ENCODE data around the gene SLC1A3. TPM values are rescaled to one million over a fixed set of nuclear protein-coding genes. Genes with fewer than 3 reads are reported as not detected.

Gene SLC1A3
- total RNA-seq, 3 donors from 2014 or later (not counting 1 experiment from before 2014, with no cell fraction given), result 1.1 TPM; not detected in 2

DNA sequence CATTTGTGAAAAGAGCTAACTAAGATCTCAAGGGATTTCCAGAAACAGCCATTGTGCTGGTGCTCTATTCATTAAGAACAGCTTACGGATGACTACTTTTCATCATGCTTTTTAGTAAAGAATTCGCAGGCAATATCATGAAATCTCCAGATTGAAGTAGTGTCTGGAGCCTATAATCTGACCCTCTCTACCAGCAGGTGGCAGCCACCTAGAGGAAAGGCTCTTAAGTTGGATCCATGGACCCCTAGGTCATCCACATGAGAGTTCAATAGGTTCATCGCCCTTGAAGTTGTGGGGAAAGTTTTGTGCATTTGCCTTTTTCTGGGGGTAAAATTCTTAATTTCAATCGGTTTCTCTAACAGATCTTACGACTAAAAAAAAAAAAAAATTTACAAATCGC lies 82.3 kb downstream of the SLC1A3 start:
- H3K27ac Mint-ChIP-seq, result no peak overlapping the region
- no peak for ATAC-seq
- H3K4me1 Mint-ChIP-seq, result peaks cover 10 to 23% of the 10 kb centered on the region in 2 donors
- peaks cover 6 to 7% of the 10 kb centered on the region in 2 donors for H3K27me3 Mint-ChIP-seq (ENCODE audit: low read depth in 2 of 2)
- no peaks in the 10 kb centered on the region for H3K9me3 ChIP-seq (ENCODE audit: control insufficient read depth, insufficient read depth, low read length)
- WGBS (ENCODE audit: insufficient coverage), result 89% methylated on average over 3 of the region's 6 CpGs
- H3K4me3 Mint-ChIP-seq, result no peak overlapping the region
- peaks cover 4% of the 10 kb centered on the region for H3K27me3 ChIP-seq (ENCODE audit: control insufficient read depth, insufficient read depth, low read length)
- H3K4me3 ChIP-seq (ENCODE audit: low read length), result no peak overlapping the region
- peak in 1 of 2 donors; percentile 22 for DNase-seq
- H3K27ac ChIP-seq (ENCODE audit: low read length), result no peak overlapping the region
- intact Hi-C loops (cut with micrococcal nuclease), result no loop called here
- no peaks in the 10 kb centered on the region for H3K36me3 Mint-ChIP-seq
- H3K9me3 Mint-ChIP-seq, result no peaks in the 10 kb centered on the region
- H3K36me3 ChIP-seq (ENCODE audit: control insufficient read depth, insufficient read depth, low read length), result no peaks in the 10 kb centered on the region
- TF ChIP-seq, protein P1, sequence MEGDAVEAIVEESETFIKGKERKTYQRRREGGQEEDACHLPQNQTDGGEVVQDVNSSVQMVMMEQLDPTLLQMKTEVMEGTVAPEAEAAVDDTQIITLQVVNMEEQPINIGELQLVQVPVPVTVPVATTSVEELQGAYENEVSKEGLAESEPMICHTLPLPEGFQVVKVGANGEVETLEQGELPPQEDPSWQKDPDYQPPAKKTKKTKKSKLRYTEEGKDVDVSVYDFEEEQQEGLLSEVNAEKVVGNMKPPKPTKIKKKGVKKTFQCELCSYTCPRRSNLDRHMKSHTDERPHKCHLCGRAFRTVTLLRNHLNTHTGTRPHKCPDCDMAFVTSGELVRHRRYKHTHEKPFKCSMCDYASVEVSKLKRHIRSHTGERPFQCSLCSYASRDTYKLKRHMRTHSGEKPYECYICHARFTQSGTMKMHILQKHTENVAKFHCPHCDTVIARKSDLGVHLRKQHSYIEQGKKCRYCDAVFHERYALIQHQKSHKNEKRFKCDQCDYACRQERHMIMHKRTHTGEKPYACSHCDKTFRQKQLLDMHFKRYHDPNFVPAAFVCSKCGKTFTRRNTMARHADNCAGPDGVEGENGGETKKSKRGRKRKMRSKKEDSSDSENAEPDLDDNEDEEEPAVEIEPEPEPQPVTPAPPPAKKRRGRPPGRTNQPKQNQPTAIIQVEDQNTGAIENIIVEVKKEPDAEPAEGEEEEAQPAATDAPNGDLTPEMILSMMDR (IDR thresholded peaks at IDR 0.05), result no peak
- peaks cover 20% of the 10 kb centered on the region for H3K4me1 ChIP-seq (ENCODE audit: control insufficient read depth, insufficient read depth, low read length)

DNA sequence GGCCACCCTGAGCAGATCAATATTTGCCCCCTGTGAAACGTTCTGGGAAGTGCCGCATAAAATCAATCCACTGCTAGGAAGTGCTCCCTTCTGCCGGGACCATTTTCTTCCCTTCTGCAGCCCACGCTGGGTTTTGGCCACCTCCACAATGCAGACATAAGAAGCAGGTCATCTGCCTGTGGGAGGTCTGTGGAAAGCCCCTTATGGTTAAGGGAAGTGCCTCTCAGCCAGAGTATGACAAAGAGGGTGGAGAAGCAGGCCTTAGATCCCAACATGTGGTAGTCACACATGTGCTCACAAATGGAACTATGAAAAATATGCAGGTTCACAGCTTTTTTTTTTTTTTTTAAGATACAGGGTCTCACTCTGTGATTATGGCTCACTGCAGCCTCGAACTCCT lies 82.8 kb downstream of the SLC1A3 start:
- intact Hi-C loops (cut with micrococcal nuclease), result no loop called here
- Mint-ChIP-seq H3K4me1 (peaks cover 10 to 23% of the 10 kb centered on the region in 2 donors), H3K36me3 (no peaks in the 10 kb centered on the region), H3K9me3 (no peaks in the 10 kb centered on the region), H3K27ac (no peak overlapping the region), H3K27me3 (ENCODE audit: low read depth in 2 of 2) (peaks cover 6 to 7% of the 10 kb centered on the region in 2 donors), H3K4me3 (peak overlapping the region; percentile 17)
- Histone ChIP-seq H3K4me1 (ENCODE audit: control insufficient read depth, insufficient read depth, low read length) (peaks cover 20% of the 10 kb centered on the region), H3K9me3 (ENCODE audit: control insufficient read depth, insufficient read depth, low read length) (no peaks in the 10 kb centered on the region), H3K36me3 (ENCODE audit: control insufficient read depth, insufficient read depth, low read length) (no peaks in the 10 kb centered on the region), H3K4me3 (ENCODE audit: low read length) (no peak overlapping the region), H3K27ac (ENCODE audit: low read length) (no peak overlapping the region), H3K27me3 (ENCODE audit: control insufficient read depth, insufficient read depth, low read length) (peaks cover 4% of the 10 kb centered on the region)
- TF ChIP-seq, protein P1 (IDR thresholded peaks at IDR 0.05), result no peak
- WGBS (ENCODE audit: insufficient coverage), result 86% methylated on average over 4 of the region's 5 CpGs
- ATAC-seq (no peak), DNase-seq (peak in 1 of 2 donors; percentile 13)

DNA sequence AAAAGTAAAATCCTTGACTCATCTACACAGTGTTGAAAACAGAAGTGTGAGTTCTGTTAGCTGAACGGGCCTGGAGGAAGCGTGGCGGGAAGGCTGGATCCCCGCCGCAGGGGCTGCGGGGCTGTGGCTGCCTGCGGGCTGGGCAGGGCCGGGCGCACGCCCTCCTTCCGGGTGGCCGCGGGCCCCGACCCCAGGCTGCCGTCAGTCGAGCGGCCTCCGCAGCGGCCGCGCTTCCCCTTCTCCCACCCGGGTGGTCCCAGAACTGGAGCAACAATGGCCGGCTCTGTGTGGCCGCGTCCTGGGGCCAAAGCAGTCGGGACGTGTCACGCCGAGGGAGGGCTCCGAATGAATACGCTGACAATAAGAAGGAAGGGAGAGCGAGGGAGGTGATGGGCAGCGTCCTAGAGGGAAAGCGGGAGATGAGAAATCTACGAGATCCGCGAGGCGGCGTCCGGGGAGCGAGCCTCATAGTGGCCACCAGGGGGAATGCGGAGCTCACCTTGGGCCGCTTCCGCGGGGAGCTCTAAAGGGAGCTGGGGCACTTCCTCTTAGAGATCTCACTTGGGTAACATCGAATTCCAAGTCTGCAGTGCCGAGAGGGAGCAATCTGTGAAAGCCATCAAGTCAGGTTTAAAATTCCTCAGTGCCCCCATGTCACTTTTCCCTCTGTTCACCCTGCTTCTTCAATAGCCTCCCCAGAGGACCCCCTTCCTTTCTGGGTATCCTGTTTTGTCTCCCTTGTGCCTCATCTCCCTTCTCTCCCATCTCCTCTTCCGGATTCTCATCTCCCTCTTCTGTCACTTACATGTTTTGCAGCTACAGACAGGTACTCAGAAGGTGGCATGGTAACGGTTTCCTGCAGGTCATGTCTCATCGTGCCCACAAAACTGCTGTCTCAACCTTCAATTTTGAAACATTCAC lies 83.9 kb downstream of the SLC1A3 start:
- peaks cover 20% of the 10 kb centered on the region for H3K4me1 ChIP-seq (ENCODE audit: control insufficient read depth, insufficient read depth, low read length)
- 2% methylated on average over 49 of the region's 50 CpGs for WGBS (ENCODE audit: insufficient coverage)
- H3K27ac Mint-ChIP-seq, result peak overlapping the region in 1 of 2 donors; percentile 13

More for the DNA sequence above, 83.9 kb downstream of the SLC1A3 start:
- H3K4me3 Mint-ChIP-seq, result peak overlapping the region; percentile 90
- no peaks in the 10 kb centered on the region for H3K36me3 Mint-ChIP-seq
- H3K27me3 ChIP-seq (ENCODE audit: control insufficient read depth, insufficient read depth, low read length), result peaks cover 4% of the 10 kb centered on the region
- H3K4me1 Mint-ChIP-seq, result peaks cover 10 to 23% of the 10 kb centered on the region in 2 donors
- no peaks in the 10 kb centered on the region for H3K9me3 Mint-ChIP-seq
- intact Hi-C loops (cut with micrococcal nuclease), result loop anchor here (5.0 kb wide), 1 partner anchor 423 kb away; no protein-coding TSS in a partner anchor
- H3K4me3 ChIP-seq (ENCODE audit: low read length), result peak overlapping the region; percentile 62
- ATAC-seq (peak; percentile 83 to 87 (median 85)), DNase-seq (peak; percentile 45 to 74)
- no peaks in the 10 kb centered on the region for H3K9me3 ChIP-seq (ENCODE audit: control insufficient read depth, insufficient read depth, low read length)
- TF ChIP-seq, protein P1 (IDR thresholded peaks at IDR 0.05), result peak; percentile 71
- peaks cover 6 to 7% of the 10 kb centered on the region in 2 donors for H3K27me3 Mint-ChIP-seq (ENCODE audit: low read depth in 2 of 2)
- H3K36me3 ChIP-seq (ENCODE audit: control insufficient read depth, insufficient read depth, low read length), result no peaks in the 10 kb centered on the region
- no peak overlapping the region for H3K27ac ChIP-seq (ENCODE audit: low read length)

Measured in natural killer cell (primary cell).